Measurements from ENCODE around the gene AP2A1. TPM values are rescaled to one million over a fixed set of nuclear protein-coding genes. Genes with fewer than 3 reads are reported as not detected.

AP2A1 gene
- total and polyA plus RNA-seq, 9 of the 15 experiments (the other 6 are each of a cell fraction or from before 2014, with no cell fraction given), result 0.55 to 150 (median 31.9) TPM

GRCh38 chr19:49744946-49745381 lies 21.8 kb upstream of the AP2A1 start (continued):
- 0 out of 2 replicates have a peak, but pooled peaks have one; percentile 30 for TF ChIP-seq POLR2G (IDR thresholded peaks at IDR 0.05; ENCODE audit: low read depth, low read length)
- TF ChIP-seq SUPT5H (IDR thresholded peaks at IDR 0.05), result no peak

- DNase-seq (ENCODE audit: extremely low read depth in 1 of 4, low spot score in 3 of 4) (peak; percentile 98 to 100 (median 100)), ATAC-seq (peak; percentile 98), FAIRE-seq (peak; percentile 100)
- intact Hi-C loops (cut with micrococcal nuclease), result loop anchor here (2.0 kb wide), 1 partner anchor 30 kb away; no protein-coding TSS in a partner anchor
- peaks cover 8% of the 10 kb centered on the region for H3K9me3 ChIP-seq (replicated peaks; ENCODE audit: control insufficient read depth, insufficient read depth, low read depth, low read length)
- H3K27ac ChIP-seq (ENCODE audit: extremely low read depth, low read depth, low read length), result peak overlapping the region; percentile 76
- CTCF ChIA-PET (ENCODE audit: low intra/inter-chr PET ratio), result no interaction called here
- no peaks in the 10 kb centered on the region for H3K27me3 ChIP-seq (ENCODE audit: control insufficient read depth in 2 of 2, insufficient read depth in 2 of 2, low read length in 2 of 2)
- 19% methylated on average over 32 of the region's 52 CpGs for WGBS (ENCODE audit: insufficient coverage, low coverage, missing lambda C conversion rate)
- H3K36me3 ChIP-seq (ENCODE audit: control insufficient read depth, insufficient read depth, low read length), result no peaks in the 10 kb centered on the region
- no peaks in the 10 kb centered on the region for H3K9me1 ChIP-seq (ENCODE audit: control insufficient read depth, insufficient read depth, low read length)
- in situ Hi-C loops (cut with MboI), result no loop called here
- H3K9ac ChIP-seq (ENCODE audit: insufficient read depth in 1 of 2, low read depth in 2 of 2, low read length in 2 of 2), result peak overlapping the region; percentile 58 to 81
- H3K4me1 ChIP-seq (replicated peaks in 1 of 2; ENCODE audit: control insufficient read depth in 2 of 2, insufficient read depth in 2 of 2, low read length in 2 of 2), result peaks cover 11 to 31% of the 10 kb centered on the region in 2 experiments
- peaks cover 4% of the 10 kb centered on the region; the same call in 1 of the 3 replicates for H3K79me2 ChIP-seq (ENCODE audit: control insufficient read depth, insufficient read depth, low read length)
- TSS peak; percentile 78 for BruUV-seq (replicated peaks)
- H3K4me2 ChIP-seq (ENCODE audit: insufficient read depth, low read length), result peak overlapping the region; percentile 74
- POLR2A ChIA-PET, result interaction anchor here (0.6 to 2.0 kb wide), 10 partner anchors 10 to 1127 kb away, joined by 3 to 8 read pairs (median 3); partner anchors contain the start of genes ATF5, NUP62, RPL18 and SPHK2
- no peaks in the 10 kb centered on the region for H4K20me1 ChIP-seq (replicated peaks; ENCODE audit: control insufficient read depth, insufficient read depth, low read length)
- peak overlapping the region; percentile 35 for H3K4me3 ChIP-seq
- H2AFZ ChIP-seq (ENCODE audit: low read depth, low read length), result peak overlapping the region; percentile 95
- no peak for TF ChIP-seq FOSL1 (tag; conservative IDR thresholded peaks at IDR 0.05)
- peak; percentile 28; the same call in 1 of the 2 replicates for TF ChIP-seq SAFB (IDR thresholded peaks at IDR 0.05; ENCODE audit: borderline replicate concordance, low read depth, low read length)
- TF ChIP-seq ZNF586 (CRISPR knock-in tag; conservative IDR thresholded peaks at IDR 0.05), result no peak
- no peak for TF ChIP-seq RUNX1 (IDR thresholded peaks at IDR 0.05; ENCODE audit: low read depth)
- TF ChIP-seq ZZZ3 (IDR thresholded peaks at IDR 0.05), result no peak
- no peak for TF ChIP-seq SIX5 (IDR thresholded peaks at IDR 0.05; ENCODE audit: borderline replicate concordance in 1 of 2, insufficient read depth in 1 of 2, low read depth in 1 of 2, low read length in 2 of 2)
- no peak for TF ChIP-seq DACH1 (IDR thresholded peaks at IDR 0.05; ENCODE audit: partially characterized antibody)
- TF ChIP-seq NCOA2 (IDR thresholded peaks at IDR 0.05; ENCODE audit: partially characterized antibody in 2 of 2), result no peak
- TF ChIP-seq BRCA1 (IDR thresholded peaks at IDR 0.05), result no peak
- TF ChIP-seq BRCA1 (CRISPR knock-in tag; IDR thresholded peaks at IDR 0.05), result no peak
- no peak for TF ChIP-seq ZNF609 (CRISPR knock-in tag; IDR thresholded peaks at IDR 0.05; ENCODE audit: borderline replicate concordance)
- TF ChIP-seq GABPB1 (CRISPR knock-in tag; IDR thresholded peaks at IDR 0.05), result 0 out of 2 replicates have a peak, but pooled peaks have one; percentile 62
- no peak for TF ChIP-seq LARP7 (IDR thresholded peaks at IDR 0.05)
- no peak; a peak in 1 of 4 replicates for TF ChIP-seq HDAC1 (IDR thresholded peaks at IDR 0.05)
- TF ChIP-seq XRCC4 (IDR thresholded peaks at IDR 0.05; ENCODE audit: extremely low read depth, insufficient read depth, insufficient read length), result no peak
Observed at GRCh38 chr19:49746206-49746958, 20.4 kb upstream of the AP2A1 start.
